NCI-H128 (cell line): ENCODE measurements around the gene PCBP3.
"Not testable (repeated sequence)": the region's sequence is repeated elsewhere in the genome, so short reads cannot be mapped to it uniquely, and the experiment has no call there.

Source experiments
- DNase-seq: peaks from one replicate; lab custom pipeline; 2025; ENCODE audit not compliant: unreplicated experiment; lab: John Stamatoyannopoulos, UW

Gene PCBP3

GRCh38 chr21:45825219-45825618 is 181.7 kb downstream of the PCBP3 start:
- no peak for DNase-seq

GRCh38 chr21:45826676-45827301 is 183.3 kb downstream of the PCBP3 start:
- DNase-seq, result no peak

GRCh38 chr21:45827302-45827692 is 183.8 kb downstream of the PCBP3 start:
- DNase-seq, result no peak

- DNase-seq, result no peak
Measured at GRCh38 chr21:45827881-45828579, 184.5 kb downstream of the PCBP3 start.

- DNase-seq, result no peak
Measured at GRCh38 chr21:45828580-45829570, 185.3 kb downstream of the PCBP3 start.

GRCh38 chr21:45829668-45830067 is 186.1 kb downstream of the PCBP3 start:
- DNase-seq, result no peak

GRCh38 chr21:45830221-45830640 is 186.7 kb downstream of the PCBP3 start:
- no peak for DNase-seq

GRCh38 chr21:45830720-45831366 is 187.3 kb downstream of the PCBP3 start:
- DNase-seq, result no peak

GRCh38 chr21:45831991-45832740 is 188.6 kb downstream of the PCBP3 start:
- DNase-seq, result no peak

GRCh38 chr21:45832741-45833235 is 189.3 kb downstream of the PCBP3 start:
- DNase-seq, result not testable (repeated sequence)

- DNase-seq, result no peak
Measured at GRCh38 chr21:45833414-45833813, 189.9 kb downstream of the PCBP3 start.

GRCh38 chr21:45834026-45834715 is 190.6 kb downstream of the PCBP3 start:
- DNase-seq, result no peak

- DNase-seq, result no peak
Measured at GRCh38 chr21:45834821-45835293, 191.3 kb downstream of the PCBP3 start.

GRCh38 chr21:45835301-45836267 is 192.1 kb downstream of the PCBP3 start:
- no peak for DNase-seq

GRCh38 chr21:45836268-45836655 is 192.7 kb downstream of the PCBP3 start:
- no peak for DNase-seq

GRCh38 chr21:45836694-45837670 is 193.5 kb downstream of the PCBP3 start:
- DNase-seq, result no peak

- no peak for DNase-seq
Measured at GRCh38 chr21:45837936-45838335, 194.4 kb downstream of the PCBP3 start.
